ENCODE results near the gene PHACTR2.

Gene PHACTR2

DNA sequence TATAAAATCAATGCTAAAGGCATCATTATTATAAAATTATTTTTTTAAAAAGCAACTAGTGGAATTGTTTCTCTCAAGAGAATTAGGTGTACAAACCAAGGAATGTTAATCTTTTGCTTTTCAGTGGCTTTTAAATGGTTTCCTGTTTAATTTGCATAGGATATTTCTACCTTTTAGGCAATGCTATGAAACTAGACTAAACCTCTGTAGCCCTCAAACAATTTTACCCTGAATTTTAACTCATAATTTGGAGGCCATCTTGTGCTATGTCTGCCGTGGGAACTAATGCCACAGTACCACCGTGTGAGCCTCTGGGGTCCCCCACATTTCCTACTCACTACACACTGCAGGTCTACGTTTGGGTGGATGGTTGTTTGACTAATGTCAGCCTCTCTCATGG lies 20.6 kb downstream of the PHACTR2 start:
- Histone ChIP-seq H3K9me3 (ENCODE audit: control insufficient read depth, insufficient read depth, low read depth, low read length) (no peaks in the 10 kb centered on the region), H3K27ac (ENCODE audit: low read depth, low read length) (no peak overlapping the region), H3K36me3 (ENCODE audit: control insufficient read depth, insufficient read depth, low read length) (no peaks in the 10 kb centered on the region), H3K9ac (ENCODE audit: low read length) (no peak overlapping the region), H3K27me3 (ENCODE audit: control insufficient read depth, insufficient read depth, low read length) (no peaks in the 10 kb centered on the region), H3K4me1 (ENCODE audit: control insufficient read depth, insufficient read depth, low read length) (peaks cover 28% of the 10 kb centered on the region), H3K4me3 (ENCODE audit: low read depth, low read length) (no peak overlapping the region)

DNA sequence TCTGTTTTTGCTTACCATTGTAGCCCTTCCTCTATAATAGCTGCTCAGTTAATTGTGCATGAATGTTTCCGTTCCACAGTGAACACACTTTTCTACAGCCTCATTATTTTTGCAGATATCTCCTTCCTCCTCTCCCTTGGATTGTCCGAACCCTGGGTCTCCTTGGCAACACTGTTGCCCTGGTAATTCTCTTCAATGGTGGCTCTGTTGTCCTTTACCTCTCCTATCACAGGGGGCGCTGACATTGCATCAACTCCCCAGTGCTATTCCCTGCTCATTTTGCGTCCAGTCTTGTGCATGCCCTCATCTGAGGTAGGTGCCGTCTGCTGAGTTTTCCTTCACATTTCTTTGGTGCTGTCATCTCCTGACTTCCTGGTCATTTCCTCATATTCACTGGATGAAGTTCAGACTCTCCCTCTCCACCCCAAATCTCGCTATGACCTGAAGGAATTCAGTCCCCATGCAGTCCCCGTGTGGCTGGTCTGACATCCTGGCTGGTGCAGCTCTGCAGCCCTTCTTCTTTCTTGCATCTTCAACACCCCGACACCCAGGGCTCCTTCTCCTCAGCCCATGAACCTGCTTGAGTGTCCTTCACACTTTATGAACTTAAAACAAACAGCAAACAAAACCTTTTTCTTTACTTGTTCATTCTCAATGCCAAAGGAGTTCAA lies 21.1 kb downstream of the PHACTR2 start:
- peaks cover 23% of the 10 kb centered on the region for H3K4me1 ChIP-seq (ENCODE audit: control insufficient read depth, insufficient read depth, low read length)
- H3K36me3 ChIP-seq (ENCODE audit: control insufficient read depth, insufficient read depth, low read length): no peaks in the 10 kb centered on the region
- H3K9ac ChIP-seq (ENCODE audit: low read length): no peak overlapping the region
- H3K9me3 ChIP-seq (ENCODE audit: control insufficient read depth, insufficient read depth, low read depth, low read length): no peaks in the 10 kb centered on the region
- H3K27ac ChIP-seq (ENCODE audit: low read depth, low read length): no peak overlapping the region
- H3K4me3 ChIP-seq (ENCODE audit: low read depth, low read length): no peak overlapping the region
- no peaks in the 10 kb centered on the region for H3K27me3 ChIP-seq (ENCODE audit: control insufficient read depth, insufficient read depth, low read length)

DNA sequence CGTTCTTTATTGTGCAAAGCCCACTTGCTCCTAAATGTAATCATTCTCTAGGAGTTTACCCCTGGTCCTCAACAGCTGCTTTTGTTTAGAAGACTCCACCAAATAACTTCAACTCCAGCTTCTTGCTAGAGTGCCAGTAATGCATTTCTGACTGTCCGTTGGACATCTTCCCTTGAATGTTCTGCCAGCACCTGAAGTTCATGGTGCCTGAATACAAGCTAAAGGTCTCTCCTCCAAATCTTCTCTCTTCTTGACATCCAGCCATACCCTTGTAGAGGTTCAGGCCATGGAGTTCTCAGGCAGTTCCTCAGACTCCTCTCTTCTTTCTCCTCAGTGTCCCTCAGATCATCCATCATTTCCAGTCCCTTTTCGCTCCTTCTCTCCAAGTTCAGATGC lies 21.7 kb downstream of the PHACTR2 start:
- Histone ChIP-seq H3K4me3 (ENCODE audit: low read depth, low read length) (no peak overlapping the region), H3K27me3 (ENCODE audit: control insufficient read depth, insufficient read depth, low read length) (no peaks in the 10 kb centered on the region), H3K4me1 (ENCODE audit: control insufficient read depth, insufficient read depth, low read length) (peaks cover 18% of the 10 kb centered on the region), H3K9me3 (ENCODE audit: control insufficient read depth, insufficient read depth, low read depth, low read length) (no peaks in the 10 kb centered on the region), H3K27ac (ENCODE audit: low read depth, low read length) (no peak overlapping the region), H3K36me3 (ENCODE audit: control insufficient read depth, insufficient read depth, low read length) (no peaks in the 10 kb centered on the region), H3K9ac (ENCODE audit: low read length) (no peak overlapping the region)

DNA sequence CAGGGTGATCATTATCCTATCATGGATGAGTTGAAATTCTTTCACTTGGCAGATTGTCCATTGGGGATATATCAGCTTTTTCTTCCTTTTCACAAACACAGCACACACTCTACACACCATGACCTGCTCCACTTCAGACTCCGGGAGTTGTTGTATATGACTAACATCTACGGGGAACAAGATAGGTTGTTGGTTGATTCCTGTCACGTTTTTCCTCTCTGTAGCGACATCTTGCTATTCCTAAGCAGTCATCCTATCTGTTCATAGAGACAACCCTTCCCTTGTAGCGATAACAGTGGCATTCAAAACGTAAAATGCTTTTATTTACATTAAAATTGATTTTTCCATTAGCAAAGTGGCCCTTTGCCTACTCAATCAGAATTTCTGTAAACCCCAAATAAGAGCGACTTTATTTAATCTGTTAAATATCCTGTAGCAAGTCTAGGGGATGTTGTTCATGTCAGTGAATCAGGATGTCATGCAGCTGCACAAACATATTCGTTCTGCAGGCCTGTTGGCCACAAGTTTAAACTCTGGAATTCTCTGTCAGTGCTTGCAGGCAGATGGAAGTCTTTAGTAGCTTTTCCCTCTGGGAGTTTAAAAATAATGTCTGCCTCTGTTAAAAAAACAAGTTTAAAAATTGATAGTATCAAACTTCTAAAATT lies 23.1 kb downstream of the PHACTR2 start:
- H3K27ac ChIP-seq (ENCODE audit: low read depth, low read length): no peak overlapping the region

DNA sequence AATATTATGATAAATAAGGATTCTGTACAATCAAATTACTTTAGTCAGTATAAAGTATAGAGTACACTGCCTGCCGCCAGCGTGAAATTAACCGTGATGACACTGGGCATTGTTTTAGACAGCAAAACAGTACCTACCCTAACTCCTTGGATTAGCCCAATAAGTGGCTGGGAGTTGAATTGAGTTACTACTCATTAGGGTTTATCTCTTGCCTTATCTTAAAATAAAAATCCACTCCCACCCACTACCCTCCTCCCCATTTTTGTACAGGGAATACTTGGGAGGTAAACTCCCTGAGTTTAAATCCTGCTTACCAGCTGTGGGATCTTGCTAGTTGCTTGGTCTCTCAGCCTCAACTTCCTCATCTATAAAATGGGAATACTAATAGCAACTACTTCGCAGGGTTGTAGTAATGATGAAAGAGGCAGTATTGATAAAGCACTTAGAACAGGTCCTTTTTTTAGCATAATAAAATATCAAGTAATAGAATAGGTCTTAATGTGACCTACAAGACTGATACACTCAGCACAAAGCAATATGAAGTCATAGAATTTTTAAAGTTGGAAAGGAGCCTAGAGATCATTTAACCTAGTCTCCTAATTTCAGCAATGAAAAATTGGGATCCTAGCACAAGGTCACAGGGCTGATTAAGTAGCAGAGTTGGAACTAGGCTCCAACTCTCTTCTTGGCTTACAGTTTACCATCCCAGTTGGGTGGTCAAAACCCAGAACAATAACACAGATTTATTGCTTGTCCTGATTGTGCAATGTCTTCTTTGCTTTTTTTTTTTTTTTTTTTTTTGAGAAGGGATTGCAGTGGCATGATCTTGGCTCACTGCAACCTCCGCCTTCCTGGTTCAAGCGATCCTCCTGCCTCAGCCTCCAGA lies 23.8 kb downstream of the PHACTR2 start:
- Histone ChIP-seq H3K27ac (ENCODE audit: low read depth, low read length) (no peak overlapping the region), H3K9ac (ENCODE audit: low read length) (no peak overlapping the region), H3K27me3 (ENCODE audit: control insufficient read depth, insufficient read depth, low read length) (no peaks in the 10 kb centered on the region), H3K36me3 (ENCODE audit: control insufficient read depth, insufficient read depth, low read length) (no peaks in the 10 kb centered on the region), H3K4me1 (ENCODE audit: control insufficient read depth, insufficient read depth, low read length) (peaks cover 6% of the 10 kb centered on the region), H3K9me3 (ENCODE audit: control insufficient read depth, insufficient read depth, low read depth, low read length) (no peaks in the 10 kb centered on the region), H3K4me3 (ENCODE audit: low read depth, low read length) (no peak overlapping the region)

More for the DNA sequence above, 23.1 kb downstream of the PHACTR2 start:
- no peaks in the 10 kb centered on the region for H3K27me3 ChIP-seq (ENCODE audit: control insufficient read depth, insufficient read depth, low read length)
- H3K4me3 ChIP-seq (ENCODE audit: low read depth, low read length): no peak overlapping the region
- H3K9ac ChIP-seq (ENCODE audit: low read length): no peak overlapping the region
- H3K9me3 ChIP-seq (ENCODE audit: control insufficient read depth, insufficient read depth, low read depth, low read length): no peaks in the 10 kb centered on the region
- H3K36me3 ChIP-seq (ENCODE audit: control insufficient read depth, insufficient read depth, low read length): no peaks in the 10 kb centered on the region
- peaks cover 6% of the 10 kb centered on the region for H3K4me1 ChIP-seq (ENCODE audit: control insufficient read depth, insufficient read depth, low read length)

DNA sequence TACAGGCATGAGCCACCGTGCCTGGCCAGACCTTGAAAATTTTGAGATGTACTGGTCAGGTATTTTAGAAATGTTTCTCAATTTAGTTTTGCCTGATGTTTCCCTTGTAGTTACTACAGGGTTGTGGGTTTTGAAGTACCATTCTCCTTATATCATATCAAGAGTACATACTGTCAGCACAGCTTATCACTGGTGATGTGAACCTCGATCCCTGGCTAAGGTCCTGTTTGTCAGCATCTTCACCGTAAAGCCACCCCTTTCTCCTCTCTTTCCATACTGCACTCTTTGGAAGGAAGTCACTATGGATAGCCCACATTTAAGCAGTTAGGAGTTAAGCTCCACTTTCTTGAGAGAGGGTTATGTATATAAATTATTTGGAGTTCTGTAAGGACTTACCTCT lies 27.8 kb downstream of the PHACTR2 start:
- H3K9ac ChIP-seq (ENCODE audit: low read length): no peak overlapping the region
- no peaks in the 10 kb centered on the region for H3K9me3 ChIP-seq (ENCODE audit: control insufficient read depth, insufficient read depth, low read depth, low read length)
- H3K27ac ChIP-seq (ENCODE audit: low read depth, low read length): no peak overlapping the region
- H3K4me1 ChIP-seq (ENCODE audit: control insufficient read depth, insufficient read depth, low read length): peaks cover 5% of the 10 kb centered on the region; the same call in 1 of the 2 replicates
- no peak overlapping the region for H3K4me3 ChIP-seq (ENCODE audit: low read depth, low read length)
- H3K27me3 ChIP-seq (ENCODE audit: control insufficient read depth, insufficient read depth, low read length): no peaks in the 10 kb centered on the region
- no peaks in the 10 kb centered on the region for H3K36me3 ChIP-seq (ENCODE audit: control insufficient read depth, insufficient read depth, low read length)

DNA sequence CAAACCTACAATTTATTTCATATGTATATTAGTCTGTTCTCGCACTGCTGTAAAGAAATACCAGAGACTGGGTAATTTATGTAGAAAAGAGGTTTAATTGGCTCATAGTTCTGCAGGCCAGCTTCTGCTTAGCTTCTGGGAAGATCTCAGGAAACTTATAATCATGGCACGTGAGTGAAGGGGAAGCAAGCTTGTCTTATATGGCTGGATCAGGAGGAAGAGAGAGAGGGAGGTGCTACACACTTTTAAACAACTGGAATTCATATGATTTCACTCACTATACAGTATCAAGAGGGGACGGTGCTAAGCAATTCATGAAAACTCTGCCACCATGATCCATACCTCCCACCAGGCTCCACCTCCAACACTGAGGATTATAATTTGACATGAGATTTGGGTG lies 29.9 kb downstream of the PHACTR2 start:
- H3K27ac ChIP-seq (ENCODE audit: low read depth, low read length): no peak overlapping the region
- no peak overlapping the region for H3K9ac ChIP-seq (ENCODE audit: low read length)
- no peak overlapping the region for H3K4me3 ChIP-seq (ENCODE audit: low read depth, low read length)
- H3K4me1 ChIP-seq (ENCODE audit: control insufficient read depth, insufficient read depth, low read length): no peaks in the 10 kb centered on the region
- H3K27me3 ChIP-seq (ENCODE audit: control insufficient read depth, insufficient read depth, low read length): no peaks in the 10 kb centered on the region
- peaks cover 1% of the 10 kb centered on the region for H3K36me3 ChIP-seq (ENCODE audit: control insufficient read depth, insufficient read depth, low read length)
- no peaks in the 10 kb centered on the region for H3K9me3 ChIP-seq (ENCODE audit: control insufficient read depth, insufficient read depth, low read depth, low read length)

DNA sequence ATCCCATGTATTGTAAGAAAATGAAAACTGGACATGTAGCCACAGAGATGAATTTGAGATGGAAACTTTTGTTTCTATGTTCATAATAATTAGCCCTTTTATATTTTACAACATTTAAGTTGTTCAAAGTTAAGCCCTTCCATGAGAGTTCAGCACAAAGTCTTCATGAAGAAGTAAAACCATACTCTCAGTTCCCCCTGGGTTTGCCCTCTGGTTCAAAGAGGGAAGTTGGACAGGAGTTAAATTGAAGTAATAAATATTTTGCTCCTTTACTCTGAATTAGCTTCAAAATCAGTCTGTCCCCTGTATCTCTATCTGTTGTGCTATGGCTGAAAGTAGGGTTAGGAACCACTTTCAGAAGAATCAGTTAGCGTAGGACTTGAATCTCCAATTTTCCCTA lies 31.1 kb downstream of the PHACTR2 start:
- Histone ChIP-seq H3K9me3 (ENCODE audit: control insufficient read depth, insufficient read depth, low read depth, low read length) (no peaks in the 10 kb centered on the region), H3K4me1 (ENCODE audit: control insufficient read depth, insufficient read depth, low read length) (no peaks in the 10 kb centered on the region), H3K27ac (ENCODE audit: low read depth, low read length) (no peak overlapping the region), H3K4me3 (ENCODE audit: low read depth, low read length) (no peak overlapping the region), H3K9ac (ENCODE audit: low read length) (no peak overlapping the region), H3K27me3 (ENCODE audit: control insufficient read depth, insufficient read depth, low read length) (no peaks in the 10 kb centered on the region), H3K36me3 (ENCODE audit: control insufficient read depth, insufficient read depth, low read length) (peaks cover 10% of the 10 kb centered on the region)

DNA sequence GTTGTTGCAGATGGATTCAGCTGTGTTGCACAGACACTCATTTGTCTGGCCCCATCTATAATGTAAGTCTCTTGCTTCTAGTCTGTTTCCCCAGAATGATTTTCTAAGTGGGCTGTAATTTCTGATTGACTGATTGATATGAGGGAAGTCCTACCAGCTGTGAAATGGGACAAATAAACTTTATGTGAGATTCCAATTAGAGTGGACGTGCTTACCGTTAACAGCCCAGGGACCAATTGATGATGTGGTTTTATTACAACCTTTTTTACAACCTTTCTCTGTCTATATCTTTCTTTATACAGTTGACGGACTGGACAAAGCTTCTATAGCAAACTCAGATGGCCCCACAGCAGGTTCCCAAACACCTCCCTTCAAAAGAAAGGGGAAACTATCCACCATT lies 33.9 kb downstream of the PHACTR2 start:
- Histone ChIP-seq H3K9me3 (ENCODE audit: control insufficient read depth, insufficient read depth, low read depth, low read length) (no peaks in the 10 kb centered on the region), H3K27me3 (ENCODE audit: control insufficient read depth, insufficient read depth, low read length) (no peaks in the 10 kb centered on the region), H3K27ac (ENCODE audit: low read depth, low read length) (peak overlapping the region; percentile 6; the same call in 1 of the 2 replicates), H3K9ac (ENCODE audit: low read length) (no peak overlapping the region), H3K4me1 (ENCODE audit: control insufficient read depth, insufficient read depth, low read length) (no peaks in the 10 kb centered on the region), H3K4me3 (ENCODE audit: low read depth, low read length) (no peak overlapping the region), H3K36me3 (ENCODE audit: control insufficient read depth, insufficient read depth, low read length) (peaks cover 18% of the 10 kb centered on the region)

DNA sequence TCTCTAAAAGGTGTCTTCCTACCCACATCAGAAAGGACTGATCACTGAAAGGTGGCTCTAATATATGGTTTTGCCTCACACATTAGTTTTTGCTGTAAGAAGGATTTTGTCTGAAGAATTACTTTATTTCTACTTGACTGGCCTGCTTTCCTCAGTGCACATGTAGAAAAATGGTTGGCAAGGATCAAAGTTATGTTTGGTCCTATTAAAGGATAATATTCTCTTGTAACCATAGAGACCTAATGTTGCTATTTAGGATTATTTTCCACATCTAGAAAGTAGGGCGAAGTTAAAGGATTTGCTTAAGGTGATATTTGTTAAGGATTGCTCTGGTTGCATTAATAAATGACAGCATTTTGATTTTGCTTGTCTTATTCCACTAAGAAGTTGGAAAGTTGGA lies 40.7 kb downstream of the PHACTR2 start:
- Histone ChIP-seq H3K27me3 (ENCODE audit: control insufficient read depth, insufficient read depth, low read length) (no peaks in the 10 kb centered on the region), H3K4me3 (ENCODE audit: low read depth, low read length) (no peak overlapping the region), H3K9ac (ENCODE audit: low read length) (no peak overlapping the region), H3K4me1 (ENCODE audit: control insufficient read depth, insufficient read depth, low read length) (no peaks in the 10 kb centered on the region), H3K27ac (ENCODE audit: low read depth, low read length) (no peak overlapping the region), H3K36me3 (ENCODE audit: control insufficient read depth, insufficient read depth, low read length) (peaks cover 42% of the 10 kb centered on the region), H3K9me3 (ENCODE audit: control insufficient read depth, insufficient read depth, low read depth, low read length) (no peaks in the 10 kb centered on the region)

DNA sequence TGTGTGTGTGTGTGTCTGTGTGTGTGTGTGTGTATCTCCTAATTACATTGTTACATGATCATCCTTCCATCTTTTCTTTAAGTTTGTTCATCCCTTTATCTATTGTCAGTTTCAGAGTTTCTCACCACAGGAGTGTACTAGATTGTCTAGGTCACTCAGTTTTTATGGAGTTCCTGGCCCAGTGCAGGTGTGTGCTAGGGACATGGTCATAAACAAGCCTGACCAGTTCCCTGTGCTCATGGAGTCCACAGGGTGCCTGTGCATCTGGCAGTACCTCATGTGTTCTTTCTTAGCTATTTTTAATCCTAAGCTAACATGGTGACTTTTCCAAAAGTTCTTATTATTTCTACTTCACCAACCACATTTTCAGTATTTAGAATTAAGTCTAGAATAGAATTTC lies 43.9 kb downstream of the PHACTR2 start:
- no peaks in the 10 kb centered on the region for H3K4me1 ChIP-seq (ENCODE audit: control insufficient read depth, insufficient read depth, low read length)
- peaks cover 45% of the 10 kb centered on the region for H3K36me3 ChIP-seq (ENCODE audit: control insufficient read depth, insufficient read depth, low read length)
- no peaks in the 10 kb centered on the region for H3K27me3 ChIP-seq (ENCODE audit: control insufficient read depth, insufficient read depth, low read length)
- no peak overlapping the region for H3K4me3 ChIP-seq (ENCODE audit: low read depth, low read length)
- no peak overlapping the region for H3K9ac ChIP-seq (ENCODE audit: low read length)
- H3K27ac ChIP-seq (ENCODE audit: low read depth, low read length): no peak overlapping the region
- peaks cover 2% of the 10 kb centered on the region; the same call in 1 of the 2 replicates for H3K9me3 ChIP-seq (ENCODE audit: control insufficient read depth, insufficient read depth, low read depth, low read length)
